Subcutaneous adipose tissue (tissue), 4 donors: ENCODE results near the gene SLC43A2. TPM values are rescaled to one million over a fixed set of nuclear protein-coding genes. Genes with fewer than 3 reads are reported as not detected.

Source experiments
- CTCF ChIP-seq: fragments of 450-650 bp; IDR thresholded peaks from one replicate; pipeline ENCODE4 v1.5.1; 2016; ENCODE audit warnings: low read depth, mild to moderate bottlenecking, control low read depth, antibody characterized with exemption, moderate library complexity
- total RNA-seq, 4 donors: library from RNA; depleted of rRNA; stranded (reverse); fragments of >200 nt; gene quantifications; one replicate each; pipeline ENCODE4 v1.1.0, GENCODE V29; 2016

SLC43A2 gene
- total RNA-seq, 4 donors from 2014 or later, result 7.3 to 25.6 (median 16.7) TPM

- no peak for TF ChIP-seq CTCF
Measured at GRCh38 chr17:1560858-1561355, 67.7 kb downstream of the SLC43A2 start.

- TF ChIP-seq CTCF, result no peak
Measured at GRCh38 chr17:1560101-1560857, 68.4 kb downstream of the SLC43A2 start.

- TF ChIP-seq CTCF, result no peak
Measured at GRCh38 chr17:1559047-1560043, 69.3 kb downstream of the SLC43A2 start.

GRCh38 chr17:1558401-1558800 is 70.2 kb downstream of the SLC43A2 start:
- TF ChIP-seq CTCF, result no peak

GRCh38 chr17:1557355-1558095 is 71.1 kb downstream of the SLC43A2 start:
- no peak for TF ChIP-seq CTCF

- TF ChIP-seq CTCF, result no peak
Measured at GRCh38 chr17:1555651-1556471, 72.8 kb downstream of the SLC43A2 start.
